SKM-1 (cell line): ENCODE results near the gene TCOF1.
"Not testable (repeated sequence)": the region's sequence is repeated elsewhere in the genome, so short reads cannot be mapped to it uniquely, and the experiment has no call there.

Experiments used
- DNase-seq: peaks from one replicate; lab custom pipeline; 2025; ENCODE audit not compliant: unreplicated experiment; lab: John Stamatoyannopoulos, UW

TCOF1 gene

DNA sequence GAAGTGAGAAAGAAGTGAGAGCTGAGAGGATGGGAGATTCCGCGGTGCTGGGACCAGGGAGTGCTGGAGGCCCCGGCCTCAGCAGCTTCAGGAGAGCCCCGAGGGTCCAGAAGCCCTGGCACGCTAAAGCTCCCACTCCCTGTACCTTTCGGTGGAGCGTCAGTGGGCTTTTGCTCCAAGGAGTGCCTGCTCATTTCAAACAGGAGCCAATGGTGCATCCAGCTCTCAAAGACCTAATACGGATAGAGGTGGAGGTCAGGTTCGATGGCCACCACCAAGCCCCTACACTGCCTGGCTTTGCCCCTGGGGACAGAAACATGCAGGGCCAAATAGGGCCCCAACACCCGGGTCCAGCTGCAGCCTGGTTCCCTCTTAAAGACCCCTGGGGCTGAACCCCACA, 47.0 kb downstream of the TCOF1 start:
- no peak for DNase-seq

DNA sequence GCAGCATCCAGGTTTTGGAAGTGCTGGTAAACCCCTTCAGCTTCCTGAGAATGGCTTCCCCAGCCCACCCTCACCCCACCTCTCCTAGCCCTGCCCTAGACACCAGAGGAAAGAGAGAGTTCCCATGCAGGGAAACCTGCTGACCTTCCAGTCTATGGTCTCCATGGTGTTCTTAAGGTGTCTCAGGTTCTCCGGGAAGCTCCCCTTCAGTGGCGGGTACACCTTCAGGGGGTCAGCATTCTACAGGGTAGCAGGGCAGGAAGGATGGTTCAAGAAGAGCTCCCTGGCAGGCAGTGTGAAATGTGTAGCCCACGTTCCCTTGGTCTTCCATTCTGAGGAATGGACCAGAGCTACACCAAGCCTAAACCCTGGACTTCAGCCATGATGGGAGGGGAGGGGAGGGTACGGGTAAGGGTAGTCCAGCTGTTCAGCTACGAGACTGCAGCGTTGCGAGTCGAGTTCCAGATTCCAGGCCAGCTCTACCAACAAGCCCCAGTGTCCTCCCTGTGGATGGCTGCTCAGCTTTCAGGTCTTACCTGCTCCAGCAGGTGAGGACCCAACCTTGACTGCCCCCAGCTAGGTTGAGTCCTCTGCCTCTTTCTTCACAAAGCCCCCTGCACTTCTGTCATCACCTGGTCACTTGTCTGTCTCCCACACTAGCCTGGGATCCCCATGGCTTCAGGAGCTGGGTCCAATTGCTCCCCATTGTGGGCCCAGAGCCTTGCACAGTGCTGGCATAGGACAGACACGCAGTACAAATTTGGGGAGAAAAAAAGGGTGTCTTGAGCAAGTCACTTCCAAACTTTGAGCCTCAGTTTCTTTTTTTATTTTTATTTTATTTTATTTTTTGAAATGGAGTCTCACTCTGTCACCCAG, 47.7 kb downstream of the TCOF1 start:
- DNase-seq: no peak

DNA sequence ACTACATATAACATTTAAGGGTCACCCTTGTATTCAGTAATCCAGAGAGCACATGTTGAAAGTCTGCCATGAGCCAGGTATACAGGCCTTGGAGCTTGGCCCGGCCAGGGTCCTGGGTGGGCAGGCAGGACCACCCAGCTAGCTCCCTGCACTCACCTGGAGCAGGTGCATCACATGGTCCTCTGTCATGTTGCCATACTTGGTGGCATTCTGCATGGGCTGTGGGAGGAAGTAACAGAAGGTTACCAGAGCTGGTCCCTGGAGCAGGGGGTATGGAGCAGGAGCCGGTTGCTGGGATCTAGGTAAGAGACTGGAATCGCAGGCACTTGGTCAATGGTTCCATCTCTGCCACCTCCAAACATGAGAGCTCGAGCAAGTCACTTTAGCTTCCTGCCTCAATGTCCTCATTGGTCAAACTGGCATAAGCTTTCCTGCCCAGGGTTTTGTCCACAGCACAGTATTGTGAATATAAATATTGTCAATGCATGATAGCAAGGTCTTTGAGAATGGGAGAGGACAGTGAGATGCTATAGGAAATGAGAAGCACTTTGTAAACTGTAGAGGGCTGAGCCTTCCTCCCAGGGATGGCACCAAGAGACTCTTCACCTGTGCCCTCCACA, 48.7 kb downstream of the TCOF1 start:
- no peak for DNase-seq

DNA sequence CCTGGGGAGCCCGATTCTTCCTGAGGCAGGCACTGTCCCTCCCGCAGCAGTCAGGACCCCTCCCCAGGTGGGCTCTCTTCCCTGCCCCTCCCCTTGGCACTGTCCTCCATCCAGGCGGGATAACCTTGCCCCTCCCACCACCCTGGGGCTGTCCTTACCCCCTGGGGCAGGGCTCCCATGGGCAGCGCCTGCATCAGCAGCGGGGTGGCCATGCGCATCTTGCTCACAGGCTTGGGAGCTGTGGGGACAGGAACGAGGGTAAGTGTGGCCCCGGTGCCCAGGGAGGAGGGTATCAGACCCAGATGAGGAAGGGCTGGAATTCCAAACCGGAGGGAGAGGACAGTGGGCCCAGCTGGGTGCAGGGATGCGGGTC, 49.2 kb downstream of the TCOF1 start:
- DNase-seq: no peak

DNA sequence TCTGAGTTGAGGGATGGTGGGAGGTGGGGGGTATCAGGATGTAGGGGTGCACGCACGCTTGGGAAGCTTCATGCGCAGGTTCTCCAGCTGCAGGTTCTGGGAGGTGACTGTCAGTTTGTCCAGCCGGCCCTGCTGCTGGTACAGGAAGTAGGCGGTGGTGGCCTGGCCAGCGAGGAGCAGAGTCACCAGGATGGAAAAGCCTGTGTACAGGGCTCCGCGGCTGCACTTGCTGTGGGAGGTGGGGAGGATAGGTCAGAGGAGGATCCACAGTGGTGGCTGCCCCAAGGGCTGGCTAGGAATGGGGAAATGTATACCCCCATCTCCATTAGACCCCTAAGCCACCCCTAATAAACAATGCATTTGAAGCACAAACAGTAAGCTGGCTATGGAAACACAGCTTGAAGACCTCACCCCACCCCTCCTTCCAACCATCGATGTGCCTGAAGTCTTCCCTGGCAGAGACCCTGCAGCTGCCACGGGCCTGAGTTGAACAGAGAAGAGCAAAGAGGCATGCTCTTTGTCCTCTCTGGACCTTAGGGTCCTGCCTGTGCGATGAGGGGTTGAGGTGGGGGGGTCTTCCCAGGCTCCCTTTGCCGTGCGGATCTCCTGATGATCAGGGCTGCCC, 49.7 kb downstream of the TCOF1 start:
- no peak for DNase-seq

DNA sequence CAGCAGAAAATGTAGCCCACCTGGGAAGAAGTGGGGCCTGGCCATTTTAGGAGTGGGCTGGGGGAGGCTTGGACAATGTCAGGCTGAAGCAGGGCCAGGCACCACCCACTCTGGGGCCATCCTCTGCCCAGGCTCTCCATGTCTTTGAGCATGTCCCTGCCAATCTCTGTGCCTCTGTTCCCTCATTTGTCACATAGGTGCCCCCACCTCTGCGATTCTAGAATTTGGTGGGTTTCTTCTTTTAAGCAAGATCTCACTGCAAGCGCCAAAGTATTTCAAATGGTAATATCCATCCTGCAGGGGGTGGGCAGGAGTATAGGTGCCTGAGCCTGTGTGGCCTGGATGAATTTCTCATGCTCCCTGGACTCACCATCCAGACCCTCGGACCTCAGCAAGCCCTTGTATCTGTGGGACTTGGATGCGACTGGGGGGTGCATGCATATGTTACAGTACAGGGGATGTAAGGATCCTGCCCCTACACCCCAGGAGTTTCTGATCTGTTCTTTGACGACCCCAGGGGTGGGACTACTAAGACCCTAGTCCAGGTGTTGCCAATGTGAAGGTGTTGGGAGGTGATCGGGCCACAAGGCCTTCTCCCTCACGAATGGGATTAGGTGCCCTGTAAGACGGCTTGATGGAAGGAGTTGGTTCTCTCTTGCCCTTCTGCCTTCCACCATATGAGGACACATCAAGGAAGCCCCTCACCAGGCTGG, 50.9 kb downstream of the TCOF1 start:
- no peak for DNase-seq

DNA sequence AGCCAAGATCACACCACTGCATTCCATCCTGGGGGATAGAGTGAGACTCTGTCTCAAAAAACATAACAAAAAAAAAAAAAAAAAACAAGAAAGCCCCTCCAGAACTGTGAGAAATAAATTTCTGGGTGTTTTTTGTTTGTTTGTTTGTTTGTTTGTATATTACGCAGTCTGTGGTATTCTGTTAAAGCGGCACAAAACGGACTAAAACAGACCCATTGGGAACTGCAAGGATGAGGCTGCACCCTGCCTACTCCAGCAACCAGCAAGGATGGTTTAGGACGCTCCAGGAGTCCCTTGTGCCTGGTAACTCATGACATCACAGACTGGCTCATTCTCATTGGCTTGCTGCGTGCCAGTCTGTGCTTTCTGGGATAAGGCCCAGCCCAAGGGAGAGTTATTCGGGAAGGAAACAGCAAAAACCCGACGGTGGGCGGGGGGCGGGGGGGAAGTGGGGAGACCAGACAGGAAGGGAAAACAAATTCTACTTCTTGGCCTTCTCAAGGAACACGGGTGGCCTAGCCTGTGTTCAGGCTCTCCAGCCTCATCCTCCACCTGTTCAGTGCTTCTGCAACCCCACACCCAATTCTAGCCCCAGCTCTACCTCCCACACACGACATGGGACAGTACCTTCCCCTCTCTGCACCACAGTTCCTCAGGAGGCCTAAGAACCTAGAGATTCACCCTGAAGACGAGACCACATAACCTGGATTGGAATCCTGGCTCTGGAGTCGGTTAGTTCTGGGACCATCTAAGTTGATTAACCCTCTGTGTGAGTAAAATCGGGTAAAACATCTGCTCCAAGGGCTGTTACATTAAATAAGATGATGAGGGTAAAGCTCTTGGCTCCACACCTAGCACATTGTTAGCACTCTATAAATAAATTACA, 52.4 kb downstream of the TCOF1 start:
- peak; percentile 71 for DNase-seq

DNA sequence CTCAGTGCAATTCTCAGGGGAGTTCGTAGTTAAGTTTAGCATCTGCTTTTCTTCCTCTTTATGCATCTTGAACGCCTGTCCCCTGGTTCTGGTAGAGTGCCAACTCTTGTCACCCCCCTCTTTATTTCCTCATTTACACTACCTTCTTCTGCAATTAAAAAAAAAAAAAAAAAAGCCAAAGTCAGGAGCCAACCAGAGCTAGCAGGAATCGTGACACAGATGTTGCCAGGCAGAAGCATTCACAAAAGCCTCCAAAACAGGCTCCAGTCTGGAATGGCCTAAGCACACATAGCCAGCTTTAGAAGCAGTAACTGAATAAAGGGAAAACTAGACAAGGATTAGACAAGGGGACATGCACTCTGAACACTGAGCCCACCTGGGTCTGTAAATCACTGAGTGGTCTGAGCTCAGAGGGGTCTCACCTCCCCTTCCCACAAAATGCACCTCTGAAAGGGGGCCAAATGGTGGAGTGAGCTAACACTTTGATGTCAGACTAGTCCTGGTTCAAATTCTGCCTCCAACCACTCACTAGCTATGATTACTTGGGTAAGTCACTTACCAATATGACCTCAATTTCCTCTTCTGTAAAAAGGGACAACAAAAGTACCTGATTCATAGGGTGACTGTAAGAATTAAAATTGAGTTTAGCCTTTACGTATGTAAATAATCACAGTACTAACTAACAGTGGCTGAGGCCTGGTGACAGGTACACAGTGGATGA, 53.2 kb downstream of the TCOF1 start:
- DNase-seq: peak; percentile 90

DNA sequence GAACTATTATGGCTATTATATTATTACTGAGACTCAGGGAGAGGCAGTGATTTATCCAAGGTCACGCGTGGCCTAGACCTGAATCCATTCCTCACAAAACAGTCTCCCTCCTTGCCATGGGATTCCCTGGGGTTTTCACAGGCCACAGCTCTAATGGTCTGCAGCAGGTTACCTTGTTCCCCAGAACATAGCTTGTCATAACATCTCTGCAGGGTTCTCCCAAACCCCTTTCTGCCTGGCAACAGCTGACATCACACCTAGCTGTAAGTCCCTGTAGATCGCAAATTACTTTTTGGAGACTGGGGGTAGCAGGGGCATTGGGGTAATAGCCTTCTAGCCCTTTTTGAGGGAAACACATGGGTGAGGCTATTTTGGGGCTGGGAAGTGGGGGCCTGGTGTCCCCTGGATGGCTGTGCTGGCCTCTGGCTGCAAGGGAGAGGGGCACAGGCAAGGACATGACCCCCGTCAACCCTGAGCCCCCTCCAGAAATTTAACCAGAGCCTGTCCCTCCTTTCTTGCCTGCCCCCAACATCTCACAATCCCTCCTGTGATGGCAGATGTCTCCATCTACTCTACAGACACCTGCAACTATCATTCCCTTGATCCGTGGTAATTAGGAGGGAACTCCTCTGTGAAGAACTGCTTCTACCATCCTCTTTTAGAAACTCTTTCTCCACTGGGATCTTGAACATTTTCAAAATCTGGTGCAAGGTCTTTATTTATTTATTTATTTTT, 53.9 kb downstream of the TCOF1 start:
- DNase-seq: peak; percentile 20

DNA sequence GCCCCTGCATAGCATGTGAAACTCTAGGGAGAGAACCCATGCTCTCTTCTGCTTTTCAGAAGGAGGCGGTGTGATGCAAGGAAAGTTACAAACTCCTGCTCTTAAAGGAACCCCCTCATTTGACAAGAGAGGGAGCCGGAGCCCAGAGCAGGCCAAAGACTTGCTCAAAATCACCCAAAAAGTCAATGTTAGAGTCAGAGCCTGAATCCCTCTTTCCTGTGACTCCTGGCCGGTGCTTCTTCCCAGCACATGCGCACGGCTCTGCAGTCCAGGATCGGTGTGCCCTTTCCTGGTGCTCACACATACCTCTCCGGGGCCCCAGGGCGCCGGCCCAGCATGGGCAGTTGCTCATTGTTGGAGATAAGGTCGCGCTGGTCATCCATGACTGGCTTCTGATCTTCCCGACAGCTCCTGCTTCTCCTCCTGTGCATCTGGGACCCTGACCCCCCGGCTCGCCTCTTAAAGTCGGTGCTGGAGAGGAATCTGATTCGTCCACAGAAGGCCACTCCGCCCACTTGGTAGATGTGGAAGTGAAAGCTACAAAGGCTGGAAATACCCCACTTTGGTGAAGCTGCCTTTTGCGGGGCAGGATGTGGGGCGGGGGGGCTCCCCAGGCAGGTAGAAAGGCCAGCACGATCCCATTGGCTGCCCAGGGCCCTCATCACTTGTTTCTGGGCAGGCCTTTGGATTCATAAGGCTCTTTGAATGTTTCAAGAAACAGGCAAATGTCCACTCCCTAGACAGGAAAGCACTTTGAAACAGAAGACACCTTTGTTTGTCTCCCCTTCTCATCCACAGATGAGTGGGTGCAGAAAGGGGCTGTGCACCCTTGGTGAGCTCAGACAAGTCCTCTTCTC, 55.0 kb downstream of the TCOF1 start, which contains the start of gene CD74:
CD74 (minus strand) TSS at position 592 of the 857 bp plus-strand sequence; CDS start at position 431, 161 bp downstream.
- peak; percentile 68 for DNase-seq

DNA sequence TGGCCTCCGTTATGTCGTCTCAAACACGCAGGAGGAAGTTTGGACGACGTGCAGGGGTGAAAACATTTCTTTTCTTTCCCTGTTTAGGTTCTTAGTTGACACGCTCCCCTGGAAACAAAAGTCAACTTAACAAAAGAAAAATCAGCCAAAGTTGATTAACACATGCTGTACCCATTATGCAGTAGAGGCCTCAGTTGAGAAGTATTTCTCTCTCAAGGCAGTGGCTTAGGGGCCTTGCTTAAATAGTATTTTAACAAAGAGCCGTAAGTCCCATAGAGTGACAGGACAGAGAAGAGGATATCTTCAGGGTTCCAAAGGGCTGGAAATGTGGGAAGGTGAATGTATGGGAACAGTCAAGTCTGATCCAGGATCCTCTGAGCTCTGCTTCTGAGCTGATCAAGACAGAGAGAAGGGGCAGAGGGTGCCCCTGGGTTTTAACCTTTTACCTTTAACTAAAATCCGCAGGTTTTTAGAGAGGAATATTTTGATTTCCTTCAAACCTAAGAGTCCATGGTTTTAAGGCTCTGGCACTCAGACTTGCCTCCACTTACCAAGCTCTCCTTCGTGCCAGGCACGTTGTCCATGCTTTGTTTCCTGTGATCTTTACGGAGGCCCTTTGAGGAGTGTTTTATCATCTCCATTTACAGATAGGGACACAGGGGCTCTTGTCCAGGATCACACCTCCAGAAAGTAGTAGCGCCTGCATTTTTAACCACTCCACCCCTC, 55.8 kb downstream of the TCOF1 start:
- no peak for DNase-seq

DNA sequence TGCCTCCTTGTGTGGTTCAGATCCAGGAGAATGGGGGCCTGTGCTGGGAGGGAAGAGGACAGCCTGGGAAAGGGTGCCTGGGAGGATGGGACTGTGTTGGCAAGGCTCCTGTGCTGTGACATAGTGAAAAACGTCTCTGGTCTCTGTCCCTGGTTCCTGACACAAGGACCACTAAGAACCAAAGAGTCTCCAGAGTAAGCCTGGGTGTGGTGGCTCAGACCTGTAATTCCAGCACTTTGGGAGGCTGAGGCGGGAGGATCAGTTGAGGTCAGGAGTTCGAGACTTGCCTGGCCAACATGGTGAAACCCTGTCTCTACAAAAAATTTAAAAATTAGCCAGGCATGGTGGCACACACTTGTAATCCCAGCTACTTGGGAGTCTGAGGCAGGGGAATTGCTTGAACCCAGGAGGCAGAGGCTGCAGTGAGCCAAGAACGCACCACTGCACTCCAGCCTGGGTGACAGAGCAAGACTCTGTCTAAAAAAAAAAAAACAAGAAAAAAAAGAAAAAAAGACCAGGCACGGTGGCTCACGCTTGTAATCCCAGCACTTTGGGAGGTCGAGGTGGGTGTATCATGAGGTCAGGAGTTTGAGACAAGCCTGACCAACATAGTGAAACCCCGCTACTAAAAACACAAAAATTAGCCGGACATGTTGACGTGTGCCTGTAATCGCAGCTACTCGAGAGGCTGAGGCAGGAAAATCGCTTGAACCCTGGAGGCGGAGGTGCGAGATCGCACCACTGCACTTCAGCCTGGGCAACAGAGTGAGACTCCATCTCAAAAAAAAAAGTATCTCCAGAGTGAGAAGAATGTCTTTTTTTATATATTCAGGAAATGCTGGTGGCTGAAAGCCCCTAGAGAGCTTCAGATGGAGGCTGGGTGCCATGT, 56.6 kb downstream of the TCOF1 start:
- not testable (repeated sequence) for DNase-seq

DNA sequence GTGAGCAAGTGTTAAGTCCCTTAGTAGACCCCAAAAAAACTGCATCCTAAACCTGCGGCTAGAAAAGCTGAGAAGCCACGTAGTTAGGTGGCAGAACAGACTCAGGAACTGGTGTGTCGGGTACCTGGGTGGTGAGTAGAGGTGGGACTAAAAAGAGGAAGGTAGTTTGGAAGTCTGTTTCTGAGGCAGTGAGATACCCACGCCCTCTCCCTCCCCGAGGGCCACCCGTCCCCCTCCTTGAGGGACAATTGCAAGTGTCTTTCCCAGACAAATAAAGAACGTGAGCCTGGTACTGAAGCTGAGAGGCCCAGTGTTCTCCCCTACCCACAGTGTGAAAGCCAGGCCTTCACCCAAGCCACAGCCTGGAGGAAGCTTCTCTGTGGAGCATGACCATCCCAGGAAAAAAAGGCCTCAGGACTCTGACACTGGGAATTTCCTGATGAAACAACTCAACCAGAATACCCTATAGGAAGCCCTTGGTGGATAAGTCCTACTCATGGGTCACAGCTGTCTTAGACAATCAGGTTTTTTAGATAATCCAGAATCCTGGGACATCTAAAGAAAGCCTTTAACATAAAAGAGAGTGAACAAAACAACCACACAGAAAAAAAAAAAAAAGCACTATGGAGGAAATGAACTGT, 62.3 kb downstream of the TCOF1 start:
- DNase-seq: no peak

DNA sequence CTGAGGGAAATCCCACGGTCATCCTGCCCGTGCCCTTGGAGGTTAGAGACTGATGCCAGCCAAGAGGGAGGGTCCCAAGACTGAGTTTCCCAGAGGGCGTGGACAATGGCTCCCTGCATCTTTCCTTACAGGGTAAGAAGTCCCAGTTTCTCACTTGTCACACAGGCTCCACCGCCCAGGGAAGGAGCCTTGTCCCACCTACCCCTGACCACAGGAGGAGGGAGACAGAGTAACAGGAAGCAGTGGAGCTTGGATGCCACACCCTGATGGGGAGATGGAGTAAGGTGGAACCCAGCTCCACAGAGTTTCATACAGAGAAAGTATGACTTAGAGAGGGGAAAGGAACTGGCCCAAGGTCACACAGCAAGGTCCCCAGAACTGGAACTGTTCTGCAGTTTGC, 64.6 kb downstream of the TCOF1 start:
- no peak for DNase-seq

DNA sequence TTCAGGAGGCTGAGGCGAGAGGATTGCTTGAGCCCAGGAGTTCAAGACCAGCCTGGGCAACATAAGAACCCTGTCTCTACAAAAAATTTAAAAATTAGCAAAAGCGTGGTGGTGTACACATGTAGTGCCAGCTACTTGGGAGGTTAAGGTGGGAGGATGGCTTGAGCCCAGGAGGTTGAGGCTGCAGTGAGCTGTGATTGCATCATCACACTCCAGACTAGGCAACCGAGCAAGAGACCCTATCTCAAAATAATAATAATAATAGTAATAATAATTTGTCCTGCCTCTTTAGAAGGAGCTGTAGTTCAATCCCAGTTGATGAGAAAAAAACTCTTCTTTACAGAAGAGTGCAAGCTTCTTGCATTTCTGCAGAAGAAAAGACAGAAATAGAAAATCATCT, 65.3 kb downstream of the TCOF1 start:
- DNase-seq: no peak

DNA sequence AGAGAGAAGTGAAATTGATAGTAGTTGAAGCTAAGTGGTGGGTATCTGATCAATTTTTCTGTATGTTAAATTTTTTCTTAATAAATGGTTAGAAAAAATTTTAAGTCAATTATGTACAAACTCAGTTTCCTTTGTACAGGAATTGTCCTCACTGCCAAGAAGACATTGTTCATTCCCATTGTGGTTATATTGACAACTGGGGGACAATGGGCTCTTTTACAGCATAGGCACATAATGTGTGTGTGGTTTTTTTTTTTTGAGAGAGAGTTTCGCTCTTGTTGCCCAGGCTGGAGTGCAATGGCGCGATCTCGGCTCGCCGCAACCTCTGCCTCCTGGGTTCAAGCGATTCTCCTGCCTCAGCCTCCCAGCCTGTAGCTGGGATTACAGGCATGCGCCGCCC, 68.7 kb downstream of the TCOF1 start:
- not testable (repeated sequence) for DNase-seq
